ENCODE measurements around the gene KCNQ1.

KCNQ1 gene

GRCh38 chr11:2728663-2729332 is 284.0 kb downstream of the KCNQ1 start:
- Mint-ChIP-seq H3K27ac (no peak overlapping the region), H3K4me3 (no peak overlapping the region), H3K36me3 (no peaks in the 10 kb centered on the region), H3K4me1 (peaks cover 4% of the 10 kb centered on the region), H3K9me3 (no peaks in the 10 kb centered on the region)
- ATAC-seq (no peak), DNase-seq (ENCODE audit: low spot score in 2 of 2) (no peak)

GRCh38 chr11:2729841-2730240 is 285.0 kb downstream of the KCNQ1 start:
- ATAC-seq: no peak
- DNase-seq (ENCODE audit: low spot score in 2 of 2): no peak
- peaks cover 4% of the 10 kb centered on the region for H3K4me1 Mint-ChIP-seq
- H3K36me3 Mint-ChIP-seq: no peaks in the 10 kb centered on the region
- H3K9me3 Mint-ChIP-seq: no peaks in the 10 kb centered on the region
- no peak overlapping the region for H3K4me3 Mint-ChIP-seq
- no peak overlapping the region for H3K27ac Mint-ChIP-seq

DNA sequence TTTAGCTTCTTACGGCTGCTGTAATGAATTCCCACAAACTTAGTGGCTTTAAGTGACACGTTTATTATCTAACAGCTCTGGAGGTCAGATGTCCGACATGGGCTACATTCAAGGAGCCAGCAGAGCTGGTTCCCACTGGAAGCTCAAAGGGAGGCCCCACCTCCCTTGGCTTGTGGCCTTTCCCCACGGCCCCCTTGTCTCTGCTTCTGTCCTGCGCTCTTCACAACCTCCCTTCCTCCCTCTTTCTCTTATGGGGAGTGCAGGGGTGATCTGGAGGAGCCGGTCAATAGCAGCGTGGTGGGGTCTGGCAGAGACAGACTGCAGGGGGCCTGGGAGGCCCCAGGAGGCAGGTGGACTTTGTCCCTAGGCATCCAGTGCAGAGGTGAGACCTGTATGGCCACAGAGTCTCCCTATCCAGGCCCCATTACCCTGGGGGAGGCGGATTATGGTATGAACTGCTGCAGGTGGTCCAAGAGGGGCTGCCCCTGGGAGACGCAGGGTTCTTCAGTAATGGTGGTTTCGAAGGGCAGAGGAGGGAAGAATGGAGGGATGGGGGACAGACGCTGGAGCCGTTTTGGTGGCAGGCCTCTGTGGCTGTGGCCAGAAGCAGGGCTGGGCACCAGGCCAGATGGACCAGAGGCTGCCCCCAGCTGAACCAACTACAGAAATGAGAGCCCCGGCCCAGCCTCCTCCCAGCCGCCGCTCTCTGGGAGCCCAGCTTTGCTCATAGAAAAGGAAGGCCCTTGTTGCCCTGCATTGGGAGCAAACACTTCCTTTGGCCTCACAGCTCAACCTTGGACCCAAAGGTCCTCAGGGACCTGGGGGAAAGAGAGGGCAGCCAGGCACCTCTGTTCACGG is 285.7 kb downstream of the KCNQ1 start:
- Mint-ChIP-seq H3K36me3 (no peaks in the 10 kb centered on the region), H3K27ac (no peak overlapping the region), H3K9me3 (no peaks in the 10 kb centered on the region), H3K4me3 (no peak overlapping the region), H3K4me1 (peaks cover 4% of the 10 kb centered on the region)
- ATAC-seq (no peak), DNase-seq (ENCODE audit: low spot score in 2 of 2) (no peak)

- no peak for ATAC-seq
- no peaks in the 10 kb centered on the region for H3K36me3 Mint-ChIP-seq
- no peaks in the 10 kb centered on the region for H3K9me3 Mint-ChIP-seq
- H3K4me1 Mint-ChIP-seq: peaks cover 4% of the 10 kb centered on the region
- DNase-seq (ENCODE audit: low spot score in 2 of 2): no peak
- no peak overlapping the region for H3K4me3 Mint-ChIP-seq
- H3K27ac Mint-ChIP-seq: no peak overlapping the region
Observed at GRCh38 chr11:2731130-2732125, 286.6 kb downstream of the KCNQ1 start.

GRCh38 chr11:2732261-2732939 is 287.6 kb downstream of the KCNQ1 start:
- Mint-ChIP-seq H3K9me3 (no peaks in the 10 kb centered on the region), H3K36me3 (no peaks in the 10 kb centered on the region), H3K4me1 (no peaks in the 10 kb centered on the region), H3K4me3 (no peak overlapping the region), H3K27ac (no peak overlapping the region)
- DNase-seq (ENCODE audit: low spot score in 2 of 2) (no peak), ATAC-seq (no peak)

GRCh38 chr11:2732940-2733628 is 288.3 kb downstream of the KCNQ1 start:
- Mint-ChIP-seq H3K27ac (no peak overlapping the region), H3K9me3 (no peaks in the 10 kb centered on the region), H3K4me1 (no peaks in the 10 kb centered on the region), H3K4me3 (no peak overlapping the region), H3K36me3 (no peaks in the 10 kb centered on the region)
- no peak for DNase-seq (ENCODE audit: low spot score in 2 of 2)
- no peak for ATAC-seq

DNA sequence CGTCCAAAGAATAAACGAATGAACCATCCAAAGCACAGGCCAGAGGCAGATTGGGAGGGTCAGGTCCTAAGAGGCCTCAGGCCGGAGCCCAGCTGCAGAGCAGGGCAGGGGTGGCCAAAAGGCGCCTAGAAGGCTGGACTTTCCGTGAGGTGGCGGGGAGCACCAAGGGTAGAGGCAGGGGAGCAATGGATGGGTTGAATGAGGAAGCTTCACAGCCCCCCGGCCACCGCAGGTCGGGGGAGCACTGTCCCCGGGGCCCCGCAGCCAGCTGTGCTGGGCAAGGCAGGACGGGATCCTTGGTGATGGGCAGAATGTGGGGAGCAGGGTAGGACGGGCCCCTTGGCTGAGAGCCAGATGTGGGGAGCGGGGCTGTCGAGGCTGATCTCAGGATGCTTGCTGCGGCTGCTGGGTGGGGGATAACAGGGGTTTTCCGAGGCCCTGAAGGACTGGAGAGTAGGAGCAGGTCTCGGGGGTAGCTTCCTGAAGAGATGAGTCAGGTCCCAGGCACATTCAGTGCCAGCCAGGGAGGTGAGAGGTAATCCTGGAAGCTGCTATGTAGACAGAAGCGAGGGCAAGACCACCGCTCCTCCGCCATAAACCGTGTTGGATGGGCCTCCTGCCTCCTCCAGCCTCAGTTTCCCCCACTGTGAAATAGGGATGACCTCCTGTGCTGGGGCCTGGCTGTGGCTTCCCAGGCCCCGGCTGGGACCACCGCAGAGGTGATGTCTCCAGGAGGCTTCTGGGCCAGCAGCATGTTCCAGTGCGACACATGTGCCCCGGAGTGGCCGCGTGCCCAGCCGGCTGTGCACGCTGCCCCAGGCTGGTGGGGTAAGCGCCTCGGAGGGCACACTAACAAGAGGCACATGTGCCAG is 289.6 kb downstream of the KCNQ1 start:
- H3K9me3 Mint-ChIP-seq: no peaks in the 10 kb centered on the region
- ATAC-seq: no peak
- no peaks in the 10 kb centered on the region for H3K4me1 Mint-ChIP-seq
- DNase-seq (ENCODE audit: low spot score in 2 of 2): no peak
- no peaks in the 10 kb centered on the region for H3K36me3 Mint-ChIP-seq
- no peak overlapping the region for H3K4me3 Mint-ChIP-seq
- peak overlapping the region; percentile 53 for H3K27ac Mint-ChIP-seq

GRCh38 chr11:2735053-2735589 is 290.3 kb downstream of the KCNQ1 start:
- Mint-ChIP-seq H3K27ac (no peak overlapping the region), H3K36me3 (no peaks in the 10 kb centered on the region), H3K4me1 (no peaks in the 10 kb centered on the region), H3K9me3 (no peaks in the 10 kb centered on the region), H3K4me3 (no peak overlapping the region)
- DNase-seq (ENCODE audit: low spot score in 2 of 2): no peak
- ATAC-seq: no peak

DNA sequence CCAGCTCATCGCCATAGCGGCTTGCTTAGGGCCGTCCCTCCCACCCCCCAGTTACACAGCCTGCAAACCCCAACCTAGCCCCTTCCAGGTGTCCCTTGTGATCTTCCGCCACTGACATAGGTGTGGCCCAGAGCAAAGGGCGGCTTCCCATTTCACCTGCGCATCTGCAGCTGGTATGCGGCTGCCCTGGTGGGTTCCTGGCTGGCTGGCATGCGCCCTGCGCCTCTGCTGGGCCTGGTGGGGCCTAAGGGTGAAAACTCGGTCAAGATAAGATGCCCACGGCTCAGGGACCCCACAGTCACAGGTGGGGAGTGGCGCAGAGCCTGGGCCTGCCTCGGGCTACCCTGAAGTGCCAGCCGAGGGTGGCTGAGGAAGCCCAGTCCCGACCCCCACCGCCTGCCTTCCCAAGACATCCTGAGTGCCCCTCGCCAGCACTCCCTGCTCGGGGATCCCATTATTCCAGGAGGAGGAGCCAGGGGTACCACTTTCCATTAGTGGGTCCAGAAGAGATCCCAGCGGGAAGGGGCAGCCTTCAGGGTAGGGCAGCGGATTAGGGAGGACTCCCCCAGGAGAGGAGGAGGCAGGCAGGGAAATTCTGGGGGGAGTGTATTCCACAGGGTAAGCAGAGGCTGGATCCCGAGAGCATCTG is 291.9 kb downstream of the KCNQ1 start:
- H3K27ac Mint-ChIP-seq: no peak overlapping the region
- no peaks in the 10 kb centered on the region for H3K36me3 Mint-ChIP-seq
- no peak for ATAC-seq
- H3K9me3 Mint-ChIP-seq: no peaks in the 10 kb centered on the region
- H3K4me1 Mint-ChIP-seq: no peaks in the 10 kb centered on the region
- DNase-seq (ENCODE audit: low spot score in 2 of 2): no peak
- H3K4me3 Mint-ChIP-seq: no peak overlapping the region

DNA sequence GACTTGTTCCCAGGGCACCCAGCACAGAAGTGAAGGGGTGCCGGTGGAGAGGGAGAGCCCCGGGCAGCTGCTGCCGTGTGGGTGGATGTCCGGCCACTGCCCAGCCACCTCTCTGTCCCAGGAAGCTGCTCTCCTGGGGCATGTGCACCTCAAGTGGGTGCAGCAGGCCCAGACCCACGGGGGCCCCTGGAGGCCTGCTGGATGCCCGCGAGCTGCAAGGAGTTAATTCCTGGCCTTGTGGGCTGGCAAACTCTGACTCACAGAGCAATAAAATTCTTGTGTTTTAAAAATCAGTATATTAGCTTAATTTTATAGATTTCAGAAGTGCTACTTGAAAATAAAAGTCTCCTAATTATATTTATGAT is 292.4 kb downstream of the KCNQ1 start:
- H3K4me1 Mint-ChIP-seq: no peaks in the 10 kb centered on the region
- no peak overlapping the region for H3K27ac Mint-ChIP-seq
- ATAC-seq (no peak), DNase-seq (ENCODE audit: low spot score in 2 of 2) (no peak)
- H3K4me3 Mint-ChIP-seq: no peak overlapping the region
- H3K9me3 Mint-ChIP-seq: no peaks in the 10 kb centered on the region
- no peaks in the 10 kb centered on the region for H3K36me3 Mint-ChIP-seq

DNA sequence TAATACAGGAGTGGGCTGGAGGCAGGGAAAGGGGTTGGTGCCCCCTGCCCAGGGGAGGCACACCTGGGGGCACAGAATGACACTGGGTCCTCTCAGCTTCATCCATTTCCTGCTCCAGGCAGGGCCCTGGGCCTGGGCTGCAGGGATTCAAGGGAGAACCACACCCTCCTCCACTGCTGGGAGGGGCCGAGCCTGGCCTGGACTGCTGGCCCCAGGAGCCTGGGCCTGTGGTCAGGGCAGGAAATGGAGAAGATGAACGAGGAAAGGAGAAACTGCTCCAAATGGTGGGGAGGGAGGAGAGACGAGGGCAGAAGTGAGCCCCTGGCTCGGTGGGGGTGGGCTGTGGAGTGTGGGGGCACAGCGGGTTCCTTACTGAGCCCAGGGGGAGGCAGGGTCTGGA is 293.1 kb downstream of the KCNQ1 start:
- H3K27ac Mint-ChIP-seq: no peak overlapping the region

GRCh38 chr11:2738551-2739431 is 294.0 kb downstream of the KCNQ1 start:
- ATAC-seq: no peak
- no peaks in the 10 kb centered on the region for H3K36me3 Mint-ChIP-seq
- no peaks in the 10 kb centered on the region for H3K4me1 Mint-ChIP-seq
- DNase-seq (ENCODE audit: low spot score in 2 of 2): no peak
- H3K27ac Mint-ChIP-seq: no peak overlapping the region
- H3K9me3 Mint-ChIP-seq: no peaks in the 10 kb centered on the region
- H3K4me3 Mint-ChIP-seq: no peak overlapping the region

More for the DNA sequence above, 293.1 kb downstream of the KCNQ1 start:
- DNase-seq (ENCODE audit: low spot score in 2 of 2): no peak
- Mint-ChIP-seq H3K36me3 (no peaks in the 10 kb centered on the region), H3K9me3 (no peaks in the 10 kb centered on the region), H3K4me1 (no peaks in the 10 kb centered on the region), H3K4me3 (no peak overlapping the region)
- no peak for ATAC-seq
